Measurements from ENCODE around the gene SDHB. TPM values are rescaled to one million over a fixed set of nuclear protein-coding genes. Genes with fewer than 3 reads are reported as not detected.

The SDHB gene
- total RNA-seq, 1 donor from 2014 or later = 69.0 TPM

DNA sequence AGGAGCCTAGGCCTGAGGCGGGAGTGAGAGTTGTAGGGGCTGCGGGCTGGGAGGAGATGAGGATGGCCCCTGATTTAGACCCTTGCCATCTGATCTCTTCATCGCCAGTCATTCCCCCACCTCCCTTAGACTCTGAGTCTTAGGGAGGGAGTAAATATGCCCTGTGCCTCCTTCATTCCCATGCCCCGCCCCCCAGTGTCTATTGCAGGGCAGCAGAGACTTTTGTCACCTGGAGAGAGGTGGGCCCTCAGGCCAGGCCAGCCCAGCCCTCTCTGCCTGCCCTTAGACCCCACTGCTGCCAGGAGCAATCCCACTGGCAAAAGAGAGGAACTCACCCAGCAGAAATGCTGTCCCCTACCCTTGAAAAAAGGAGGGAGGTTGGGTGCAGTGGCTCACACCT lies 70.2 kb downstream of the SDHB start:
- TF ChIP-seq, protein P1, sequence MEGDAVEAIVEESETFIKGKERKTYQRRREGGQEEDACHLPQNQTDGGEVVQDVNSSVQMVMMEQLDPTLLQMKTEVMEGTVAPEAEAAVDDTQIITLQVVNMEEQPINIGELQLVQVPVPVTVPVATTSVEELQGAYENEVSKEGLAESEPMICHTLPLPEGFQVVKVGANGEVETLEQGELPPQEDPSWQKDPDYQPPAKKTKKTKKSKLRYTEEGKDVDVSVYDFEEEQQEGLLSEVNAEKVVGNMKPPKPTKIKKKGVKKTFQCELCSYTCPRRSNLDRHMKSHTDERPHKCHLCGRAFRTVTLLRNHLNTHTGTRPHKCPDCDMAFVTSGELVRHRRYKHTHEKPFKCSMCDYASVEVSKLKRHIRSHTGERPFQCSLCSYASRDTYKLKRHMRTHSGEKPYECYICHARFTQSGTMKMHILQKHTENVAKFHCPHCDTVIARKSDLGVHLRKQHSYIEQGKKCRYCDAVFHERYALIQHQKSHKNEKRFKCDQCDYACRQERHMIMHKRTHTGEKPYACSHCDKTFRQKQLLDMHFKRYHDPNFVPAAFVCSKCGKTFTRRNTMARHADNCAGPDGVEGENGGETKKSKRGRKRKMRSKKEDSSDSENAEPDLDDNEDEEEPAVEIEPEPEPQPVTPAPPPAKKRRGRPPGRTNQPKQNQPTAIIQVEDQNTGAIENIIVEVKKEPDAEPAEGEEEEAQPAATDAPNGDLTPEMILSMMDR (IDR thresholded peaks at IDR 0.05) = no peak
- Mint-ChIP-seq H3K9me3 (ENCODE audit: unreplicated experiment) (no peaks in the 10 kb centered on the region), H3K4me1 (ENCODE audit: unreplicated experiment) (peaks cover 31% of the 10 kb centered on the region), H3K36me3 (ENCODE audit: unreplicated experiment) (peaks cover 7% of the 10 kb centered on the region), H3K27me3 (ENCODE audit: unreplicated experiment) (no peaks in the 10 kb centered on the region), H3K27ac (ENCODE audit: unreplicated experiment) (no peak overlapping the region), H3K4me3 (ENCODE audit: unreplicated experiment) (no peak overlapping the region)
- DNase-seq (ENCODE audit: extremely low spot score, unreplicated experiment) = no peak

DNA sequence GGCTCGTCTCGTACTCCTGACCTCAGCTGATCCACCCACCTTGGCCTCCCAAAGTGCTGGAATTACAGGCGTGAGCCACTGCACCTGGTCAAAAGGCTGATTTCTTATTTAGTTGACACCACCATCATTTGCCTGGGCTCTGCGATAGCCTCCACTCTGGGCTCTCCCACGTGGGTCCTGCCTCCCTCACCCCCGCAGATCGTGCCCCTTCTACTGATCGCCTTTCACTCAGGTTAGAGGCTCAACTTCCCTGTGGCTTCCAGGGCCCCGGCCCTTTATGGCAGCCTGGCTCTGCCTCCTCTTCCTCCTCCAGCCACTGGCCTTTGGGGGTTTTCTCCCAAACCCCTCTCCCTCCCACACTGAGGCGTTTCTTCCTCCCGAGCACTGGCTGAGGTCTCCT lies 70.9 kb downstream of the SDHB start:
- Mint-ChIP-seq H3K27ac (ENCODE audit: unreplicated experiment) (no peak overlapping the region), H3K4me3 (ENCODE audit: unreplicated experiment) (no peak overlapping the region), H3K4me1 (ENCODE audit: unreplicated experiment) (peaks cover 38% of the 10 kb centered on the region), H3K36me3 (ENCODE audit: unreplicated experiment) (peaks cover 7% of the 10 kb centered on the region), H3K9me3 (ENCODE audit: unreplicated experiment) (no peaks in the 10 kb centered on the region), H3K27me3 (ENCODE audit: unreplicated experiment) (no peaks in the 10 kb centered on the region)
- no peak for DNase-seq (ENCODE audit: extremely low spot score, unreplicated experiment)
- TF ChIP-seq, protein P1 (IDR thresholded peaks at IDR 0.05) = no peak

DNA sequence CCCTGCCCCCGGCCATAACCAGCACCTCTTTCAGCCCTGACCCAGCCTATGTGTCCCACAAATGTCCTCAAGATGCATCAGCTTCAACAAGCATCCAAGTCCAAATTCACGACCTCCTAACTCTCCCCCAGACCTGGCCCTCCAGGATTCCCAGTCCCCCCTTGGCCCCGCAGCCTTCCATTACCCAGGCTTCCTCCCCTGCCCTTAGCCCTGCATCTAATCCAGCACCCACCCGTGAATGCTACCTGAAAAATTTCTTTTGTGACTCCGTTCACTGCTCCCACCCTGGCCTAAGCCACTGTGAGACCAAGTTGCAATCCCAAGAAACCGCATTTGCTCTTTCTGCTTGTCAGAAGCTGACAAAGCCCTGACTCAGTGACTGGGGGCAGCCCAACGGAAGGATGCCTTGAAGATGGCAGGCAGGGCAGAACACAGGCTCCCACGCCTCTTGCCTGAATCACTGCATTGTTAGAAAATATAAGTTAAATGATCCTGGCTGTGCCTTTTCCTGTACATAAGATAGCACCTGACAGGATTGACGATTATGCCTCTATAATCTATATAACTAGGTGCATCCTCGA lies 72.5 kb downstream of the SDHB start:
- TF ChIP-seq, protein P1 (IDR thresholded peaks at IDR 0.05) = no peak
- H3K9me3 Mint-ChIP-seq (ENCODE audit: unreplicated experiment) = no peaks in the 10 kb centered on the region
- peak overlapping the region; percentile 81 for H3K4me3 Mint-ChIP-seq (ENCODE audit: unreplicated experiment)
- DNase-seq (ENCODE audit: extremely low spot score, unreplicated experiment) = no peak
- H3K36me3 Mint-ChIP-seq (ENCODE audit: unreplicated experiment) = peaks cover 4% of the 10 kb centered on the region
- peaks cover 48% of the 10 kb centered on the region for H3K4me1 Mint-ChIP-seq (ENCODE audit: unreplicated experiment)
- peak overlapping the region; percentile 76 for H3K27ac Mint-ChIP-seq (ENCODE audit: unreplicated experiment)
- no peaks in the 10 kb centered on the region for H3K27me3 Mint-ChIP-seq (ENCODE audit: unreplicated experiment)

DNA sequence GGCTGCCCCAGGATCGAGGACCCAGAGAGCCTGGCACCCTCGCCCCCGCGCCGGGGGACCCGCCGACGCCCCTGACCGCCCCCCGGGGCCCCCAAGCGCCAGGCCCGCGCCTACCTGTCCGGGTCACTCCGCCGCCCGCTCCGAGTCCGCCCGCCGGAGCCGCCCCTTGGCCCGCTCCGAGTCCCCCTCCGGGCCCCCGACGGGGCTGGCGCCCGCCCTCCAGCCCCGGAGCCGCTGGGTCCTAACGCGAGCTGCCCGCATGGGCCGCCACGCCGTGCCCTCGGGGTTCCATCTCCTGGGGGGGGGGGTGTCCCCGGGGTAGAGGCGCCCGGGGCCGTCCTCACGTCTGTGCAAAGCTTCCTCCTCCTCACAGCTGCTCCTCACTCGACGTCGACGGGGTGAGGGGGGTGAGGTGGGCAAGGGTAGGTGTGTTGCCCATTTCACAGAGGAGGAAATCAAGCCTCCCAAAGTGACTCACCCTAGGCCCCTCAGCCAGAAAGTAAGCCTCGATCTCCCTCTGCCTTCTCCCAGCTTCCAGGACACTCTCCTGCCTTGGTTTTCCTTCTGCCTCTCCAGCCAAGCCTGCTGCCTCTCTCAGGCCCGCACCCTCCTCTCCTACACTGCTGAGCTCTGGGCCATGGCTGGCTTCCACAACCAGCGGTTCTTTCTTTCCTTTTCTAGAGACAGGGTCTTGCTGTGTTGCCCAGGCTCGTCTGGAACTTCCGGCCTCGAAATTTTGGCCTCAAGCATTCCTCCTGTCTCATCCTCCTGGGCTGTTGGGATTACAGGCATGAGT lies 73.2 kb downstream of the SDHB start, which contains the start of gene MFAP2:
MFAP2 (minus strand) TSS at position 148 of the 796 bp plus-strand sequence. CDS start 2,347 bp downstream, outside the sequence.
- TF ChIP-seq, protein P1 (IDR thresholded peaks at IDR 0.05) = no peak
- peaks cover 54% of the 10 kb centered on the region for H3K4me1 Mint-ChIP-seq (ENCODE audit: unreplicated experiment)
- H3K27me3 Mint-ChIP-seq (ENCODE audit: unreplicated experiment) = no peaks in the 10 kb centered on the region
- H3K27ac Mint-ChIP-seq (ENCODE audit: unreplicated experiment) = peak within 1 kb of the TSS; percentile 82
- no peak for DNase-seq (ENCODE audit: extremely low spot score, unreplicated experiment)
- peaks cover 1% of the 10 kb centered on the region for H3K36me3 Mint-ChIP-seq (ENCODE audit: unreplicated experiment)
- peak within 1 kb of the TSS; percentile 81 for H3K4me3 Mint-ChIP-seq (ENCODE audit: unreplicated experiment)
- no peaks in the 10 kb centered on the region for H3K9me3 Mint-ChIP-seq (ENCODE audit: unreplicated experiment)
